Measurements from ENCODE around the gene NFKBIE. TPM values are rescaled to one million over a fixed set of nuclear protein-coding genes. Genes with fewer than 3 reads are reported as not detected.

The NFKBIE gene
- total and polyA plus RNA-seq, 7 donors: 4.7 to 16.2 (median 10.0) TPM

DNA sequence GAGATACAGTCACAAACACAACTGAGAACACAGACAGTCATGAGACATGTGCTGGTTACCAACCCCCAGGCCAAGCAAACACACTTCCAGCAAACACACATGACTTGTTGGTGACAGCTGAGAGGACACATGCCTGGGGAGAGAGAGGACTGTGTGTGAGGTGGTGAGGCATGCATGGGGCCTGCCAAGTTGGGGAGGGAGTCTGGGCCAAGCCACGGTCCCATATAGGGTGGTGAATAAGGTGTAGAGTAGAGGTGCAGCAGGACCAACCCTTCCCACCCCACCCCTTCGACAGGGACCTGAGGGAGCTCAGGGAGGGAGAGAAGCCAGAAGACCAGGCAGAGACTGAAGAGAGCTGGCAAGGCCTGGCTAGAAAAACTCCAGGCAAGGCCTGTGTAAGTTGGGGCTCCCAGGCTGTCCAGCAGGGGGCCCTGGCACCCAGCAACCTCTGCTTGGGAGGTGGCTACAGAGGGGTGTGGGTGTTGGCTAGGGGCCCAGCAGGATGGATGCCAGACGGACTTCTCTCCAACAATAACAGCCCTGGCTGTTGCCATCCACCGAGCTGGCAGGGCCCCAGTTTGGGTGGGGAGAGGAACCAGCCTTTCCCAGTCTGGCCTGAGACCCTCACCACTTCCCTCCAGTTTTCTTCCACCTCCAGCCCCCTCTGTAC, 43.9 kb downstream of the NFKBIE start:
- peaks cover 0 to 94% (median 89%) of the 10 kb centered on the region in 4 donors for H3K4me1 ChIP-seq

DNA sequence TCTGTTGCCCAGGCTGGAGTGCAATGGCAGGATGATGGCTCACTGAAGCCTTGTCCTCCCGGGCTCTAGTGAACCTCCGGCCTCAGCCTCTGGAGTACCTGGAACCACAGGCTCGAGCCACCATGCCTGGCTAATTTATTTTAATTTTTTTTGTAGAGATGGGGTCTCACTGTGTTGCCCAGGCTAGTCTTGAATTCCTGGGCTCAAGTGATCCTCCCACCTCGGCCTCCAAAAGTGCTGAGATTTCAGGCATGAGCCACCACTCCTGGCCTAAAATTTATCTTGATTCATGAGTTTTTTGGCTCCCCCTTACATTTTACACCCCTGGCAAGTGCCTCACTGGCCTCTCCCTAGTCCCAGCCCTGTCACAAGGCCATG, 44.4 kb downstream of the NFKBIE start:
- TF ChIP-seq POLR2A (IDR thresholded peaks at IDR 0.05): no peak
- TF ChIP-seq POLR2AphosphoS5 (IDR thresholded peaks at IDR 0.05): no peak
- TF ChIP-seq, protein P1, sequence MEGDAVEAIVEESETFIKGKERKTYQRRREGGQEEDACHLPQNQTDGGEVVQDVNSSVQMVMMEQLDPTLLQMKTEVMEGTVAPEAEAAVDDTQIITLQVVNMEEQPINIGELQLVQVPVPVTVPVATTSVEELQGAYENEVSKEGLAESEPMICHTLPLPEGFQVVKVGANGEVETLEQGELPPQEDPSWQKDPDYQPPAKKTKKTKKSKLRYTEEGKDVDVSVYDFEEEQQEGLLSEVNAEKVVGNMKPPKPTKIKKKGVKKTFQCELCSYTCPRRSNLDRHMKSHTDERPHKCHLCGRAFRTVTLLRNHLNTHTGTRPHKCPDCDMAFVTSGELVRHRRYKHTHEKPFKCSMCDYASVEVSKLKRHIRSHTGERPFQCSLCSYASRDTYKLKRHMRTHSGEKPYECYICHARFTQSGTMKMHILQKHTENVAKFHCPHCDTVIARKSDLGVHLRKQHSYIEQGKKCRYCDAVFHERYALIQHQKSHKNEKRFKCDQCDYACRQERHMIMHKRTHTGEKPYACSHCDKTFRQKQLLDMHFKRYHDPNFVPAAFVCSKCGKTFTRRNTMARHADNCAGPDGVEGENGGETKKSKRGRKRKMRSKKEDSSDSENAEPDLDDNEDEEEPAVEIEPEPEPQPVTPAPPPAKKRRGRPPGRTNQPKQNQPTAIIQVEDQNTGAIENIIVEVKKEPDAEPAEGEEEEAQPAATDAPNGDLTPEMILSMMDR (IDR thresholded peaks at IDR 0.05): no peak
- TF ChIP-seq EP300 (IDR thresholded peaks at IDR 0.05): no peak
- Histone ChIP-seq H3K27me3 (no peaks in the 10 kb centered on the region), H3K4me1 (peaks cover 0 to 94% (median 86%) of the 10 kb centered on the region in 4 donors), H3K27ac (peak overlapping the region; percentile 94 to 98 (median 97)), H3K4me3 (no peak overlapping the region), H3K36me3 (no peaks in the 10 kb centered on the region), H3K9me3 (no peaks in the 10 kb centered on the region)
- intact Hi-C loops (cut with DNase I): loop anchor here (1.0 to 5.0 kb wide), 3 partner anchors 13 to 449 kb away; partner anchors contain the start of genes MRPL14, TMEM63B and VEGFA
- 90 to 93% methylated on average over 4 of the region's 4 CpGs for WGBS, 2 donors
- no peak for DNase-seq

More for the DNA sequence above, 43.9 kb downstream of the NFKBIE start:
- intact Hi-C loops (cut with DNase I): loop anchor here (1.0 to 5.0 kb wide), 3 partner anchors 13 to 449 kb away; partner anchors contain the start of genes MRPL14, TMEM63B and VEGFA
- no peaks in the 10 kb centered on the region for H3K36me3 ChIP-seq
- 4 to 13% methylated on average over 4 of the region's 4 CpGs for WGBS, 2 donors
- peak overlapping the region; percentile 63 to 78 (median 68) for H3K4me3 ChIP-seq
- no peak for TF ChIP-seq POLR2A (IDR thresholded peaks at IDR 0.05)
- peak; percentile 68 to 94 (median 74) for TF ChIP-seq POLR2AphosphoS5 (IDR thresholded peaks at IDR 0.05)
- TF ChIP-seq, protein P1 (IDR thresholded peaks at IDR 0.05): peak; percentile 84 to 93 (median 90)
- TF ChIP-seq EP300 (IDR thresholded peaks at IDR 0.05): peak in 2 of 4 donors; percentile 28 to 67
- H3K9me3 ChIP-seq: no peaks in the 10 kb centered on the region
- no peaks in the 10 kb centered on the region for H3K27me3 ChIP-seq
- DNase-seq: peak; percentile 98
- peak overlapping the region; percentile 94 to 98 (median 97) for H3K27ac ChIP-seq

DNA sequence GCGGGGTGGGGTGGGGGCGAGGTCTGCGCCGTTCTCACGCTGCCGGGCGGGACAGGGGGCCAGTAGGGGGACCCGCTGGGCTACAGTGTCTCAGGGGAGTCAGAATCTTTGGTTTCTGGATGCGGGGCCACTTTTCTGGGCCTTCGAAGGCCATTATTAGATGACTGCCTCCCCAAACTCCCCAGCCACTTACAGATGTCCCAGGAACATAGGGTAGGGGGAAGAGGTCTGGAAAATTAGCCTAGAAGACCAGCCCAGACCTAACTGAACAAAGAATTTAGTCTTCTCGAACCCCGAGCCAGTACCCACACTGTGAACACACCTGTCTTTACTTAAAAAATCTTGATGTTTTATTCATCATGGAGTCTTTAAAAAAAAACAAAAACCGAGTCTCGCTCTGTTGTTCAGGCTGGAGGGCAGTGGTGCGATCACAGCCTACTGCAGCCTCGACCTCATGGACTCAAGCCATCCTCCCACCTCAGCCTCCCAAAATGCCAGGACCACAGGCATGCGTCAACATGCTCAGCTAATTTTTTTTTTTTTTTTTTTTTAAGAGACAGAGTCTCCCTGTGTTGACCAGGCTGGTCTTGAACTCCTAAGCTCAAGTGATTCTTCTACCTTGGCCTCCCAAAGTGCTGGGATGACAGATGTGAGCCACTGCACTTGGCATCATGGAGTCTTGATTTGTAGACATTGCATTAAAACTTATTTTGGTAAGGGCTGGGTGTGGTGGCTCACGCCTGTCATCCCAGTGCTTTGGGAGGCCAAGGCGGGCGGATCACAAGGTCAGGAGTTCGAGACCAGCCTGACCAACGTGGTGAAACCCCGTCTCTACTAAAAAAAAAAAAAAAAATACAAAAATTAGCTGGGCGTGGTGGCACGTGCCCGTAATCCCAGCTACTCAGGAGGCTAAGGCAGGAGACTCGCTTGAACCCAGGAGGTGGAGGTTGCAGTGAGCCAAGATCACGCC, 45.3 kb downstream of the NFKBIE start:
- WGBS, 2 donors: 55 to 59% methylated on average over 28 of the region's 28 CpGs
- peak overlapping the region; percentile 52 to 66 (median 62) for H3K4me3 ChIP-seq
- intact Hi-C loops (cut with DNase I): loop anchor here (5.0 kb wide), 2 partner anchors 93 to 448 kb away; partner anchors contain the start of genes MRPL14, TMEM63B and VEGFA
- H3K27me3 ChIP-seq: no peaks in the 10 kb centered on the region
- peak overlapping the region; percentile 94 to 98 (median 97) for H3K27ac ChIP-seq
- no peaks in the 10 kb centered on the region for H3K9me3 ChIP-seq
- no peak for DNase-seq
- no peaks in the 10 kb centered on the region for H3K36me3 ChIP-seq
- TF ChIP-seq POLR2AphosphoS5 (IDR thresholded peaks at IDR 0.05) (no peak), POLR2A (IDR thresholded peaks at IDR 0.05) (no peak), EP300 (IDR thresholded peaks at IDR 0.05) (no peak)
- TF ChIP-seq, protein P1 (IDR thresholded peaks at IDR 0.05): no peak
- H3K4me1 ChIP-seq: peaks cover 0 to 87% (median 77%) of the 10 kb centered on the region in 4 donors

DNA sequence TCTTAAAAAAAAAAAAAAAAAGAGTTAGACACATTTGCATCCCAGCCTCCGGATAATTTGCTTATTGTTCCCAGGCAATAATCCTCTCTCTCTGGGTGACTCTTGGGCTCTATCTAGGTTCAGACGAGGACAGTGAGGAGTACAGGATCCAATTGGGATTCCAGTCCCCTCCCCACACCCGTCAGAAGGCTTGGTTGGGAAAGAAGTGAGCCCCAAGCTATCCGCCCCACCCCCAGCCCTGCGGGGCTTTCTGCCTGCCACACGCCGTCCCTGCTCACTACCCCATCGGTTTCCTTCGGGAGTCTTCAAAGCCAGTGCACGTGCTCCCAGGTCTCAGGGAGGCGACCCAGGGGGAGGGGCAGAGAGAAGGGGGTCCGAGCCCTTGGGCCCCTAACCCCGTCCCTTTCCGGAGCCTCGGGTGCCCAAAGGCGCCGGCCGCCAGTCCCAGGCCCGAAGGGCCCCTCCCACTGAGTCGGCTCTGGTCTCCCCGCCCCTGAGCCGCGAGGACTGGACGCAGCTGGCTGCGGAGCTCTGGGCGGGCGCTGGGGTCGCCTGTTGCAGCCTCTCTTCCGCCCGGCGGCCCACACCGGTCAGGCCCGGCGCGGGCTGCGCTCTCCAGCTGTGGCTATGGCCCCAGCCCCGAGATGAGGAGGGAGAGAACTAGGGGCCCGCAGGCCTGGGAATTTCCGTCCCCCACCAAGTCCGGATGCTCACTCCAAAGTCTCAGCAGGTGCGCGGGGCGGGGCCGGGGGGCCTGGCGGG, 46.1 kb downstream of the NFKBIE start:
- DNase-seq: peak; percentile 95
- Histone ChIP-seq H3K4me3 (peak overlapping the region; percentile 52 to 66 (median 62)), H3K4me1 (peaks cover 0 to 79% (median 69%) of the 10 kb centered on the region in 4 donors), H3K27ac (peak overlapping the region; percentile 94 to 98 (median 97)), H3K9me3 (no peaks in the 10 kb centered on the region), H3K36me3 (no peaks in the 10 kb centered on the region), H3K27me3 (no peaks in the 10 kb centered on the region)
- WGBS, 2 donors: 2% methylated on average over 45 of the region's 45 CpGs
- intact Hi-C loops (cut with DNase I): no loop called here
- TF ChIP-seq, protein P1 (IDR thresholded peaks at IDR 0.05): no peak
- TF ChIP-seq EP300 (IDR thresholded peaks at IDR 0.05) (peak in 1 of 4 donors; percentile 9), POLR2AphosphoS5 (IDR thresholded peaks at IDR 0.05) (peak; percentile 55 to 88 (median 80)), POLR2A (IDR thresholded peaks at IDR 0.05) (peak; percentile 54 to 63)
